ENCODE measurements around the gene GAS7.

The GAS7 gene

GRCh38 chr17:9912121-9913099 is 286.0 kb downstream of the GAS7 start:
- no peaks in the 10 kb centered on the region for H3K36me3 ChIP-seq (ENCODE audit: insufficient read depth, low read length)
- no peak overlapping the region for H3K9ac ChIP-seq (ENCODE audit: low read length)
- no peak overlapping the region for H3K4me2 ChIP-seq (ENCODE audit: low read length)
- no peaks in the 10 kb centered on the region for H3F3A ChIP-seq (ENCODE audit: insufficient read depth, low read length)
- no peaks in the 10 kb centered on the region for H3K9me2 ChIP-seq (ENCODE audit: low read depth, low read length)
- no peak overlapping the region for H3K27ac ChIP-seq (ENCODE audit: low read depth, low read length, poor library complexity, severe bottlenecking)
- H3K27me3 ChIP-seq (ENCODE audit: insufficient read depth, low read length): peaks cover 3% of the 10 kb centered on the region; the same call in 1 of the 2 replicates
- no peaks in the 10 kb centered on the region for H3K79me2 ChIP-seq (ENCODE audit: insufficient read depth, low read length)
- TF ChIP-seq CTCF (IDR thresholded peaks at IDR 0.05; ENCODE audit: low read length): no peak
- TF ChIP-seq EZH2 (IDR thresholded peaks at IDR 0.05; ENCODE audit: borderline replicate concordance, low read length): no peak
- H3K4me1 ChIP-seq (ENCODE audit: insufficient read depth, low read length, severe bottlenecking): no peaks in the 10 kb centered on the region
- H4K20me1 ChIP-seq (ENCODE audit: insufficient read depth, low read length): no peaks in the 10 kb centered on the region
- no peak overlapping the region for H2AFZ ChIP-seq (ENCODE audit: low read length)
- H3K4me3 ChIP-seq (ENCODE audit: low read depth, low read length, poor library complexity, severe bottlenecking): no peak overlapping the region
- no peaks in the 10 kb centered on the region for H3K9me3 ChIP-seq (ENCODE audit: low read length)

- Histone ChIP-seq H2AFZ (ENCODE audit: low read length) (no peak overlapping the region), H3K27ac (ENCODE audit: low read depth, low read length, poor library complexity, severe bottlenecking) (no peak overlapping the region), H3K9me2 (ENCODE audit: low read depth, low read length) (no peaks in the 10 kb centered on the region), H3K4me2 (ENCODE audit: low read length) (no peak overlapping the region), H4K20me1 (ENCODE audit: insufficient read depth, low read length) (no peaks in the 10 kb centered on the region), H3K36me3 (ENCODE audit: insufficient read depth, low read length) (no peaks in the 10 kb centered on the region), H3K27me3 (ENCODE audit: insufficient read depth, low read length) (peaks cover 3% of the 10 kb centered on the region; the same call in 1 of the 2 replicates), H3K4me1 (ENCODE audit: insufficient read depth, low read length, severe bottlenecking) (no peaks in the 10 kb centered on the region), H3K4me3 (ENCODE audit: low read depth, low read length, poor library complexity, severe bottlenecking) (no peak overlapping the region), H3K79me2 (ENCODE audit: insufficient read depth, low read length) (no peaks in the 10 kb centered on the region), H3K9ac (ENCODE audit: low read length) (no peak overlapping the region), H3K9me3 (ENCODE audit: low read length) (no peaks in the 10 kb centered on the region), H3F3A (ENCODE audit: insufficient read depth, low read length) (no peaks in the 10 kb centered on the region)
- TF ChIP-seq EZH2 (IDR thresholded peaks at IDR 0.05; ENCODE audit: borderline replicate concordance, low read length) (no peak), CTCF (IDR thresholded peaks at IDR 0.05; ENCODE audit: low read length) (no peak)
Measured at GRCh38 chr17:9911089-9911488, 287.3 kb downstream of the GAS7 start.

GRCh38 chr17:9908649-9909042 is 289.8 kb downstream of the GAS7 start:
- Histone ChIP-seq H4K20me1 (ENCODE audit: insufficient read depth, low read length) (no peaks in the 10 kb centered on the region), H3K4me2 (ENCODE audit: low read length) (no peak overlapping the region), H3K27ac (ENCODE audit: low read depth, low read length, poor library complexity, severe bottlenecking) (no peak overlapping the region), H3F3A (ENCODE audit: insufficient read depth, low read length) (no peaks in the 10 kb centered on the region), H3K4me3 (ENCODE audit: low read depth, low read length, poor library complexity, severe bottlenecking) (no peak overlapping the region), H3K9ac (ENCODE audit: low read length) (no peak overlapping the region), H2AFZ (ENCODE audit: low read length) (no peak overlapping the region), H3K36me3 (ENCODE audit: insufficient read depth, low read length) (no peaks in the 10 kb centered on the region), H3K9me3 (ENCODE audit: low read length) (no peaks in the 10 kb centered on the region), H3K4me1 (ENCODE audit: insufficient read depth, low read length, severe bottlenecking) (no peaks in the 10 kb centered on the region), H3K79me2 (ENCODE audit: insufficient read depth, low read length) (no peaks in the 10 kb centered on the region), H3K9me2 (ENCODE audit: low read depth, low read length) (no peaks in the 10 kb centered on the region), H3K27me3 (ENCODE audit: insufficient read depth, low read length) (peaks cover 3% of the 10 kb centered on the region; the same call in 1 of the 2 replicates)
- TF ChIP-seq EZH2 (IDR thresholded peaks at IDR 0.05; ENCODE audit: borderline replicate concordance, low read length) (no peak), CTCF (IDR thresholded peaks at IDR 0.05; ENCODE audit: low read length) (no peak)
